Fibroblast of mammary gland (primary cell): ENCODE measurements around the gene ARFGEF2.
"Not testable (repeated sequence)": the region's sequence is repeated elsewhere in the genome, so short reads cannot be mapped to it uniquely, and the experiment has no call there.

ENCODE experiments used
- DNase-seq: peaks from one replicate; pipeline ENCODE4 v3.0.0-alpha.2; 2010; ENCODE audit warnings: low read depth
- H3K4me3 ChIP-seq: 2 replicates; pipeline ENCODE4 v1.5.1; 2011; ENCODE audit warnings: low read depth, mild to moderate bottlenecking, low read length, moderate library complexity; ENCODE audit not compliant: control insufficient read depth
- CTCF ChIP-seq: conservative IDR thresholded peaks from 2 replicates; pipeline ENCODE4 v1.5.1; 2011; ENCODE audit warnings: low read depth, low read length, inconsistent platforms; ENCODE audit not compliant: control insufficient read depth, insufficient read depth

Gene ARFGEF2

GRCh38 chr20:49054056-49054643 is 132.6 kb downstream of the ARFGEF2 start:
- no peak overlapping the region for H3K4me3 ChIP-seq
- DNase-seq = no peak
- TF ChIP-seq CTCF = no peak

GRCh38 chr20:49063279-49063678 is 141.8 kb downstream of the ARFGEF2 start:
- DNase-seq = no peak
- no peak for TF ChIP-seq CTCF
- H3K4me3 ChIP-seq = no peak overlapping the region

GRCh38 chr20:49074521-49074920 is 153.0 kb downstream of the ARFGEF2 start:
- no peak for DNase-seq

GRCh38 chr20:49078310-49078709 is 156.8 kb downstream of the ARFGEF2 start:
- TF ChIP-seq CTCF = no peak
- no peak for DNase-seq

More at GRCh38 chr20:49074521-49074920, 153.0 kb downstream of the ARFGEF2 start:
- H3K4me3 ChIP-seq = no peak overlapping the region
- no peak for TF ChIP-seq CTCF

GRCh38 chr20:49082295-49082694 is 160.8 kb downstream of the ARFGEF2 start:
- H3K4me3 ChIP-seq, DNase-seq: not testable (repeated sequence)

More at GRCh38 chr20:49078310-49078709, 156.8 kb downstream of the ARFGEF2 start:
- no peak overlapping the region for H3K4me3 ChIP-seq
